ENCODE results near the gene SGPL1. TPM values are rescaled to one million over a fixed set of nuclear protein-coding genes. Genes with fewer than 3 reads are reported as not detected.

The SGPL1 gene
- polyA plus RNA-seq, 3 donors from 2014 or later, result 19.8 to 25.9 (median 20.3) TPM

DNA sequence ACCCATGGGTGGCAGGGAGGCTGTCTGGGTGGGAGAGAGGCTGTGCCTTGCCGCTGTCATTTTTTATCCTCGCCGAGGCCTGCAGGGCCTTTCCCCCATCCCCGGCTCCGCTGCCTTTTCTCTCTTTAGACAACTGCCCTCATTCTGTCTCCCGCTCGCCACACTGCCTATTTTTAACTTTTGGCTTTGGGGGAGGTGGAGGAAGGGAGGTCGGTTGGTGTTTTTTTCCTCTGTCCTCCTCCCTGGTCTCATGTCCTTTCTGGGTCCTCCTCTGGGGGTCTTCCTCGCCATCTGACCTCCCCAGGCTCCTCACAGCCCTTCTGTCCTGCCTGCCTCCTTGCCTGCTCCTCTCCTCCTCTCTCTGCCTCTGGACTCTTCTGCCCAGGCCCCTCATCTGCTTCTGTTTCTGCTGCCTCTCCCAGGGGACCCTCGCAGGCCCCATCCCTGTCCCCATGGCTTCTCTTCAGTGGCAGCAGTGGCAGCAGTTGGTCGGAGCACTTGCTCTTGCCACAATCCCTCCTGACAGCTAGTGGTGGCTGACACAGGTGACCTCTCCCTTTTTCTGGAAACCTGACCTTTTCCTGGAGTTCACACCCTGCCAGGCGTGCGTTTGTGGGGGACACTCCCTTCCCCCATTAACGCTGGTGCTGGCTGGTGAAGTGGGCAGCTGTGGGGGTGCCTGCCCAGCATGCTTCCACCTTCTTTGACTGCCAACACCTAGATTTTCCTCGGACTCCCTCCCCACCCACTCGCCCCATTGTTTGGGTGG, 92.1 kb downstream of the SGPL1 start:
- no peaks in the 10 kb centered on the region for H3K4me1 Mint-ChIP-seq
- no peak for DNase-seq
- H3K27ac Mint-ChIP-seq, result no peak overlapping the region
- no peak overlapping the region for H3K4me3 Mint-ChIP-seq
- H3K9me3 Mint-ChIP-seq, result peaks cover 0 to 3% (median 0%) of the 10 kb centered on the region in 6 donors
- H3K36me3 Mint-ChIP-seq, result no peaks in the 10 kb centered on the region
- peaks cover 2 to 3% (median 2%) of the 10 kb centered on the region in 3 donors for H3K27me3 Mint-ChIP-seq (ENCODE audit: low read depth in 3 of 3)

DNA sequence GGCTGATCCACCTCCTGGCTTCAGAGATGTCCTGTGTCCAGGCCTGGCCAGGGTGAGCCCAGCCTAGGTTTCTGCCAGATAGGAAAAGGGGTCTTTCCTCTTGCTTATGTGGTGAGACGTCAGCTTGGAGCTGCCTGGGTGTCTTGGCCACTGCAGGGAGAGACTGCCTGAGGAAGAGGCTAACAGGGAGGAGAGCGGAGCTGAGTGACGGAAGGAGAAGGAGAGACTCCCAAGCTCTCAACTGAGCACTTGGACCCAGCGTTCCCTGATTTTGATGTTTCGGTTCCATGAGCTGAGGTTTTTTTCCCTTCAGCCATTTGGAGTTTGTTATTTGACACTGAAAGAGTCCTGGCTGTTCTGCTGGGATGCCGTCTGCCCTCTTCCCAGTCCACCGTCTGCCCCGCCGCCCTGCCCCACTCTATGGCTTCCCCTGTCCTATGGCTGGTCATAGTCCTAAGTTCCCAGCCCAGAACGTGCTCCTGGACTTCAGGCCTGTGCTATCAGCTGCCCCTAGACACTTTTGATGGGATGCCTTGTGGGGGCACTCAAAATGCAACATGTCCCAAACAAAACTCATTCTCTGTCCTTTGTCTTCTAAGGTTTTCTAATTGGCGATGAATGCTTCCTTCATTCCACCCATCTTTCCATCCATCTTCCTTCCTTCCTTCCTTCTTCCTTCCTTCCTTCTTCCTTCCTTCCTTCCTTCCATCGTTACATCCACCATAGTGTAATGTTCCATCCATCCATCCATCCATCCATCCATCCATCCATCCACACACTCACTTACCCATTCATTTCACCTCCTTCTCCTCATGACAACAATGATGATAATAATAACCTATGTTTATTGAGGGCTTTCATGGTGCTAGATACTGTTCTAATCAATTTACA, 92.9 kb downstream of the SGPL1 start:
- no peak for DNase-seq
- Mint-ChIP-seq H3K9me3 (peaks cover 0 to 3% (median 0%) of the 10 kb centered on the region in 6 donors), H3K27ac (no peak overlapping the region), H3K4me3 (no peak overlapping the region), H3K4me1 (no peaks in the 10 kb centered on the region), H3K36me3 (peaks cover 0 to 3% (median 0%) of the 10 kb centered on the region in 3 donors), H3K27me3 (ENCODE audit: low read depth in 3 of 3) (peaks cover 0 to 2% (median 1%) of the 10 kb centered on the region in 3 donors)

DNA sequence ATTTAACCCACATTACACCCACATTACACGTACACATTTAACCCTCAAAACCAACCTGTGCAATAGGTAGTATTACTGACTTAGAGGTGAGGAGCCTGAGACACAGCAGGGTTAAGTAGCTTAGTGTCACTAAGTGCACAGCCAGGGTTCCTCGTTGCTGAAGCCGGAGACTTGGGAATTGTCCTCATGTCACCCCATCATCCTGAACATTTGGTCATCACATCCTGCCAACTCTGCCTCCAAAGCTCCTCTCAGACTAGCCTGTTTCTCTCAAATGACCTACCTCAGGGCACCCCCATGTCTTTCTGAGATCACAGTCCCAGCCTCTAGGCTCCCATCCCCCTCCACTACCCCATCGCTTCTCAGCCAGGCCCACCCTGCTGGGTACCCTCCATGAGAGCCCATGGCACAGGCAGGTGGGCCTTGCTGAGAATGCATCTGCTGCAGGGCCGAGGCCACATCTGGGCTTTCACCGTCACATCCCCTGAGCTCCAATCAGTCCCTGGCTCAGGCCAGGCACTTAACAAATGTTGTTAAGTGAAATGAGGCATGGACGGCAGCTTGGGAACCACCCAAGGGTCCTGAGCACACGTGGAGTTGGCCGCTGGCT, 93.7 kb downstream of the SGPL1 start:
- Mint-ChIP-seq H3K27ac (no peak overlapping the region), H3K9me3 (peaks cover 0 to 3% (median 0%) of the 10 kb centered on the region in 6 donors), H3K4me1 (no peaks in the 10 kb centered on the region), H3K27me3 (ENCODE audit: low read depth in 3 of 3) (peaks cover 0 to 2% (median 1%) of the 10 kb centered on the region in 3 donors), H3K4me3 (no peak overlapping the region), H3K36me3 (peaks cover 0 to 3% (median 0%) of the 10 kb centered on the region in 3 donors)
- no peak for DNase-seq

DNA sequence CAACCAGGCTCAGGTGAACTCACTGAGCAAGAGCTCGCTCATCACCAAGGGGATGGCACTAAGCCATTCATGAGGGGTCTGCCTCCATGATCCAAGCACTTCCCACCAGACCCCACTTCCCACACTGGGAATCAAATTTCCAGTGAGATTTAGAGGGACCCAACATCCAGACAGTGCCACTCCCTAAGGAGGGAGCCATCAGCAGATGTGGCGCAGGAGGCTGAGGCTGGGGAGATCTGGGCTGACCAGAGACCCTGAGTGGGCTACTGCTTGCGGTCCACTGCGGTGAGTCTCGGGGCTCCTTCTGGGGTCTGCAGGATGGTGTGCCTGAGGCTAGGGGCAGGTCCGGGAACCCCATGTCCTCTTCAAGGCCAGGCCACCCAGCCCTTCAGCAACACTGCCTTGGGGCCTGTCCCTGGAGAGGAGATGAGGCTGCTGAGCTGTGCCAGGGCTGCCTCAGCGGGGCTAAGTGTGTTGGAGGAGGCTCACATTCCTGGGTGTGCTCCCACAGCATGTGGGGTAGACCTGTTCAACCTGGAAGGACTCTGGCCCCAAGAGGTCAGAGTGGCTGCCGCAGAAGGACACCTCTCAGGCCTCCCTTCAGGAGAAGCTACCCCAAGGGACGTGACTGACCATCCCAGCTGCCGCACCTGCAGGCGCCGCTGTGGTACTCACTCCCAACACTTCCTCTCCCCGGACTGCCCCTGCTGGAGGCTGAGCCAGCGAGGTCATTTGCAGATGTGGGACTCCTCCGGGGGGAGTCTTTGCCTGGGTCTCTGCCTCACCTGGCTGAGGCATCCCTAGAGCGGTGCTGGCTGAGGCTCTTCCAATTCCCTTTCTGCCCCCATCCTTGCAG, 95.0 kb downstream of the SGPL1 start:
- no peak overlapping the region for H3K27ac Mint-ChIP-seq
- H3K4me3 Mint-ChIP-seq, result no peak overlapping the region
- H3K9me3 Mint-ChIP-seq, result peaks cover 0 to 2% (median 0%) of the 10 kb centered on the region in 6 donors
- H3K4me1 Mint-ChIP-seq, result no peaks in the 10 kb centered on the region
- peaks cover 3 to 5% (median 5%) of the 10 kb centered on the region in 3 donors for H3K27me3 Mint-ChIP-seq (ENCODE audit: low read depth in 3 of 3)
- no peak for DNase-seq
- H3K36me3 Mint-ChIP-seq, result peaks cover 0 to 3% (median 0%) of the 10 kb centered on the region in 3 donors

DNA sequence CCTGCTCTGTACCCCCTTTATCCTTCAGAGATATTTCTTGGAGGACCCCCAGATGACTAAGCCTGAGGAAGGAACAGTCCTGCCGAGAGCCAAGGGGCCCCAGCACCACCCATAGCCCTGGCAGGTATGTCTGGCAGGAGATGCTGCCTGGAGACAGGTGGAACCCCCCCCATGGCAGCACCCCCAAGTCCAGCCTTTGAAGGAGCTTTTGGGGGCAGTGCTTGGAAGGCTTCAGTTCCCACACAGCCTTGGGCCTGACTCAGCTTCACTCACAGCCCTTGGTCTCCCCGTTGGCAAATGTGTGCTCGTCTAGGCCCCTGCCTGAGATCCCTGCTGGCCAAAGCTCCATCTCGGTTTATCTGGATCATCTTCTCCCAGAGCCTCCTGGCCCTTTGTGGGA, 95.6 kb downstream of the SGPL1 start:
- H3K27ac Mint-ChIP-seq, result no peak overlapping the region
- peaks cover 0 to 2% (median 0%) of the 10 kb centered on the region in 6 donors for H3K9me3 Mint-ChIP-seq
- H3K27me3 Mint-ChIP-seq (ENCODE audit: low read depth in 3 of 3), result peaks cover 4 to 5% (median 5%) of the 10 kb centered on the region in 3 donors
- no peak overlapping the region for H3K4me3 Mint-ChIP-seq
- H3K4me1 Mint-ChIP-seq, result no peaks in the 10 kb centered on the region
- no peak for DNase-seq
- peaks cover 0 to 3% (median 0%) of the 10 kb centered on the region in 3 donors for H3K36me3 Mint-ChIP-seq

DNA sequence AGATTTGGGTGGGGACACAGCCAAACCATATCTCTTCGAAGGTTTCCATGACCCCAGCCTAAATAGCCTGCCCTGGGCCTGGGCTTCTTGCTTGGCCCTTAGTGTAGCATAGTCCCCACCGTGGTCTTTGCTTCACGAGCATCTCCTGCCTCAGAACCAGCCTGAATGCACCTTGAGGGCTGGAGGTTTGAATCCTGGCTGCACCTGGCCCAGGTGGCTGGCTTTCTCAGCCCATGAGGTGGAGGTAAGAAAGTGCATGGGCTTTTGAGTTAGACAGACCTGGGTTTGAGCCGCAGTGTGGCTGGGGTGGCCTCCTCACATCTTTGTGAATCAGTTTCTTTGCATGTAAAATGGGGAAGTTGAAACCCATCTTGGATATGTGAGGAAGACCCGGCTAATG, 96.8 kb downstream of the SGPL1 start:
- Mint-ChIP-seq H3K36me3 (peaks cover 0 to 3% (median 0%) of the 10 kb centered on the region in 3 donors), H3K27me3 (ENCODE audit: low read depth in 3 of 3) (peaks cover 4 to 5% (median 5%) of the 10 kb centered on the region in 3 donors), H3K4me3 (no peak overlapping the region), H3K9me3 (peaks cover 0 to 2% (median 0%) of the 10 kb centered on the region in 6 donors), H3K4me1 (no peaks in the 10 kb centered on the region), H3K27ac (no peak overlapping the region)
- DNase-seq, result no peak

DNA sequence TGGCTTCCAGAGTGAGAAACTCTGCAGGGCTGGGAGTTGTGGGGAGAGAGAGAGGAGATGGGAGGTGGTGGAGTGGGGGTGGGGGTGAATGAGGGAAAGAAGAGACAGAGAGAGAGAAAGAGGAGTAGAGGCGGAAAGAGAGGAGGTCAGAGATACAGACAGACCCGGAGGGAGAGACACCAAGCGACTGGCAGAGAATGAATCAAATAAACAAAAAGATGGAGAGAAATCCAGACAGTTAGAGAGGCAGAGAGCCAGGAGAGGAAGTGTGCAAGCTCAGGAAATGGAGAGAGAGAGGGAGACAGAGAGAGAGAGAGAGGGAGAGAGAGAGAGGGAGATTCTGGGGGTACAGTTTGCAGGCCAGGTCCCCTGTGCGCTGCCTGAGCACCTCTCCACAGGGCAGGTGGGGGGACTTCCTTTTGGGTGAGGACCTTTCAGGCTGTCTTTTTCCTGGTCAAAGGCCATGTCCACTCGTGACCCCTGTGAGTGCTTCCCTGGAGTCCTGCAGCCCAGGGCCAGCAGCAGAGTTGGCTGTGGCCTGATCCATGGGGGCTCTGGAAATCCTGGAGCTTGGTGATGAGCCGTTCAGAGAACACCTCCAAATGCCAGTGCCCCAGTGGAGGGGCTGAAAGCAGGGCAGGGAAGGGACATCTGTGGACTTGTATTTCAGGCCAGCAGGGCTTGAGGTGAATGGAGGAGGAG, 97.6 kb downstream of the SGPL1 start:
- Mint-ChIP-seq H3K4me1 (no peaks in the 10 kb centered on the region), H3K9me3 (no peaks in the 10 kb centered on the region), H3K4me3 (no peak overlapping the region), H3K27me3 (ENCODE audit: low read depth in 3 of 3) (peaks cover 4 to 5% (median 5%) of the 10 kb centered on the region in 3 donors), H3K36me3 (peaks cover 0 to 3% (median 0%) of the 10 kb centered on the region in 3 donors), H3K27ac (no peak overlapping the region)
- DNase-seq, result no peak

DNA sequence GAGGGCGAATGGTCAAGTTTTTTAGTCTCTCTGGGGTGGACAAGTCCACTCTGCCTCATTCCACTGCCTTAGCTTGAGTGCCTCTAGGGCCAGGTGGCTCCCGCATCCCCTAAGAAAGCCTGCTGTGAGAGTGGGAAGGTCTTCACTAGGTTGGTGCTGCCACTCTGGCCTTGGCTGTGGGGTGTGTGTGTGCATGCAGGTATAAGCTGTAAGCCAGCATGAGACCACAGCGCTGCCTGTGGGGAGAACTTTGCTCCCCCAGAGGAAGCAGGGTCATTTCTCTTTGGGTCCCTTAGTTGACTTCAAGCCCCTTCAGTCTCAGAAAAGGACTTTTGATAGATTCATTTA, 98.1 kb downstream of the SGPL1 start:
- Mint-ChIP-seq H3K4me1 (no peaks in the 10 kb centered on the region), H3K27me3 (ENCODE audit: low read depth in 3 of 3) (peaks cover 4 to 5% (median 5%) of the 10 kb centered on the region in 3 donors), H3K9me3 (no peaks in the 10 kb centered on the region), H3K36me3 (peaks cover 0 to 3% (median 0%) of the 10 kb centered on the region in 3 donors), H3K27ac (peak overlapping the region in 1 of 6 donors; percentile 28), H3K4me3 (no peak overlapping the region)
- DNase-seq, result no peak

DNA sequence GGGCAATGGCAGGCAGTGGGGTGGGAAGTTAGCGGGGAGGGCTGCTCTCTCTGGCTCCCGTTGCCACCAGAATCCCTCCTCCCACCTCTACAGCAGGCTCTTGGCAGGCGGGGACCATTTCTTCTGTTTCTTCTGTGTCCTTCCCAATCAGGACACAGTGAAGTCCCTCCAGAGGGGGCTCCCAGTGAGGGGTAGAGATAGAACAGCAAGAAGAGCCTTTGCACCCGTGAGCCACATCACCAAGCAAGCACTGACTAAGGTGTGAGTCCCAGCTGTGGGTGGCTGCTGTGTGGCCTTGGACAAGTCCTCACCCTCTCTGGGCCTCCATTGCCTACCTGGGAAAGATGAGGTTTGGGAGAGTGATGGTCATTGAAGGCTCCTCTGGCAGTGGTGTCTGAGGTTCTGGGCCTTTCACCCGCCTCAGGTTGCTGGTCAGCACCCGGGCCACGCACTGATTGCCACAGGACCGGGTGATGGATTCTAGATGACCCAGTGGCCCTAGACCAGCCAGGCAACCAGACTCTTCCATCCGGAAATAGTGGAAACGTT, 98.6 kb downstream of the SGPL1 start:
- no peak overlapping the region for H3K27ac Mint-ChIP-seq
- no peaks in the 10 kb centered on the region for H3K9me3 Mint-ChIP-seq
- H3K4me1 Mint-ChIP-seq, result no peaks in the 10 kb centered on the region
- H3K36me3 Mint-ChIP-seq, result peaks cover 0 to 3% (median 0%) of the 10 kb centered on the region in 3 donors
- no peak overlapping the region for H3K4me3 Mint-ChIP-seq
- DNase-seq, result no peak
- H3K27me3 Mint-ChIP-seq (ENCODE audit: low read depth in 3 of 3), result peaks cover 4 to 5% (median 5%) of the 10 kb centered on the region in 3 donors

DNA sequence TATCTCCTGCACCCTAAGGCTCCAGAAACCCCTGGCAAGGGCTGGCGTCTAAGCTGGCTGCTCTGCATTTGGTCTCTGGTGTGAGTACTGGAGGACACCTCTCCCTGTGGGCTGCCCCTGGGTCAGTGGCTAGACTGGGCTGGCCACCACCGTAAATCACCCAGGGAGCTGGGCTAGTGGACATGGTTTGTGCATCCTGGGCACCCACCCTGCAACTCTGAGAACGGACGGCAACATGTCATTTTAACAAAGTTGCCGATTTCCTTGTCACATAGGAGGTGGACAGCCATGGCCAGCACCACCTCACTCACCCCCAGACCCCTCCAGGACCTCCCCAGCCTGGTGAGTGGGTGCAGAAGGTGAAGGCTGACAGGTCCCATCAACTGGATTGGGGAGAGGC, 99.5 kb downstream of the SGPL1 start:
- H3K9me3 Mint-ChIP-seq, result no peaks in the 10 kb centered on the region
- H3K4me1 Mint-ChIP-seq, result no peaks in the 10 kb centered on the region

DNA sequence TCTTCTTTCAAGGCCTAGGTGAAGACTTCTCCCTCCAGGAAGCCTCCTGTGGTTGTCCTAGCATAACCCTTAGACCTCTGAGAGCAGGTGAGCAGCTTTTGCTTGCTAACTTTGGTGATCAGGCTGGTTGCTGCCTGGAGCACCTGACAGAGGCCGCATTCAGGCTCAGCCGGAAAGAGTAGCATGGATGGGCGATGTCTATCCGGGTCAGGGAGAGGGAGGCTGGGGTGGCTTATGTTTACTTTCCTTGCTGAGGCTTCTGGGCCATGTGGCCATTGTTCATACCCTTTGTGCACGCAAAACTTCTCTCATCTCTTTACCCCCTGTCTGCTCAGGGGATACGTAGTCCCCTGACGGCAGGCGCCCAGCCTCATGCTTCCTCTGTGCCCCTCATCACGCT, 100.1 kb downstream of the SGPL1 start:
- H3K36me3 Mint-ChIP-seq, result peaks cover 0 to 3% (median 0%) of the 10 kb centered on the region in 3 donors
- no peak overlapping the region for H3K4me3 Mint-ChIP-seq
- DNase-seq, result no peak
- H3K27ac Mint-ChIP-seq, result no peak overlapping the region
- H3K27me3 Mint-ChIP-seq (ENCODE audit: low read depth in 3 of 3), result peaks cover 4 to 5% (median 5%) of the 10 kb centered on the region in 3 donors
- no peaks in the 10 kb centered on the region for H3K4me1 Mint-ChIP-seq
- H3K9me3 Mint-ChIP-seq, result no peaks in the 10 kb centered on the region

More for the DNA sequence above, 99.5 kb downstream of the SGPL1 start:
- Mint-ChIP-seq H3K4me3 (no peak overlapping the region), H3K27me3 (ENCODE audit: low read depth in 3 of 3) (peaks cover 4 to 5% (median 5%) of the 10 kb centered on the region in 3 donors), H3K36me3 (peaks cover 0 to 3% (median 0%) of the 10 kb centered on the region in 3 donors), H3K27ac (no peak overlapping the region)
- DNase-seq, result no peak

DNA sequence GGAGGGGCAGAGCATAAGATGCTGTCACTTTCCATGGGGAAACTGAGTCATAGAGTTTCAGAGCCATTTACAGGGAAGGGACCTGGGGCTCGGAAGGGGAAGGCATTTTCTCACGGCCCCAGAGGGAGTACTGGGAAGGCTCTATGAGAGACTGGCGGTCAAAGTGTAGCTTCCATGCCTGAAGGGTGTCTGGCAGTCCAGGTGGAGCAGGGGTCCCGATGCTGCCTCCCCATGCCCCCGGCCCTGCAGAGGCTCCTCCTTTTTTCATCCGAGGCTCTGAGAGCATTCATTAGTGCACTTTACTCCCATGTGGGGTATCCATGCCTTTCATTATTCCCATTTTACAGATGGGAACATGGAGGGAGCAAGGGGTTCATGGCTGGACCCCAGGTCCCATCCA, 100.5 kb downstream of the SGPL1 start:
- Mint-ChIP-seq H3K9me3 (no peaks in the 10 kb centered on the region), H3K27ac (no peak overlapping the region), H3K4me3 (no peak overlapping the region), H3K4me1 (no peaks in the 10 kb centered on the region), H3K27me3 (ENCODE audit: low read depth in 3 of 3) (peaks cover 4 to 5% (median 5%) of the 10 kb centered on the region in 3 donors), H3K36me3 (peaks cover 0 to 3% (median 0%) of the 10 kb centered on the region in 3 donors)
- DNase-seq, result no peak
